Ishikawa (cell line): ENCODE measurements around the gene SRXN1.
A peak's percentile ranks its signal among the peaks of the same experiment; 100 is the strongest.

Experiments used
- CEBPB ChIP-seq: IDR thresholded peaks from 2 replicates; pipeline ENCODE4 v1.6.1; 2012
- CREB1 ChIP-seq: IDR thresholded peaks from 2 replicates; pipeline ENCODE4 v1.6.1; 2012; ENCODE audit warnings: low read depth
- EGR1 ChIP-seq: IDR thresholded peaks from 2 replicates; pipeline ENCODE4 v1.6.1; 2012
- EP300 ChIP-seq: IDR thresholded peaks from 2 replicates; pipeline ENCODE4 v1.6.1; 2012; ENCODE audit warnings: borderline replicate concordance
- FOXM1 ChIP-seq: IDR thresholded peaks from 2 replicates; pipeline ENCODE4 v1.6.1; 2012; ENCODE audit warnings: low read depth, borderline replicate concordance
- MAX ChIP-seq: IDR thresholded peaks from 2 replicates; pipeline ENCODE4 v1.6.1; 2012
- NFIC ChIP-seq: IDR thresholded peaks from 2 replicates; pipeline ENCODE4 v1.6.1; 2012
- RAD21 ChIP-seq: IDR thresholded peaks from 2 replicates; pipeline ENCODE4 v1.6.1; 2012; ENCODE audit warnings: low read depth
- REST ChIP-seq: IDR thresholded peaks from 2 replicates; pipeline ENCODE4 v1.6.1; 2012; ENCODE audit warnings: low read depth, mild to moderate bottlenecking
- TAF1 ChIP-seq: IDR thresholded peaks from 2 replicates; pipeline ENCODE4 v1.6.1; 2012; ENCODE audit warnings: low read depth, mild to moderate bottlenecking
- TCF12 ChIP-seq: IDR thresholded peaks from 2 replicates; pipeline ENCODE4 v1.6.1; 2012; ENCODE audit warnings: low read depth
- TEAD4 ChIP-seq: IDR thresholded peaks from 2 replicates; pipeline ENCODE4 v1.6.1; 2012
- YY1 ChIP-seq: IDR thresholded peaks from 2 replicates; pipeline ENCODE4 v1.6.1; 2012; ENCODE audit warnings: low read depth
- ZBTB7A ChIP-seq: IDR thresholded peaks from 2 replicates; pipeline ENCODE4 v1.6.1; 2012; ENCODE audit warnings: low read depth
- TF ChIP-seq, protein P1 (sequence below): IDR thresholded peaks from 2 replicates; pipeline ENCODE4 v1.6.1; 2012

Gene SRXN1

GRCh38 chr20:658202-658601 lies 5.2 kb upstream of the SRXN1 start:
- TF ChIP-seq EGR1 (no peak), TEAD4 (no peak), MAX (no peak), TAF1 (no peak), FOXM1 (no peak), EP300 (no peak)
- TF ChIP-seq, protein P1, sequence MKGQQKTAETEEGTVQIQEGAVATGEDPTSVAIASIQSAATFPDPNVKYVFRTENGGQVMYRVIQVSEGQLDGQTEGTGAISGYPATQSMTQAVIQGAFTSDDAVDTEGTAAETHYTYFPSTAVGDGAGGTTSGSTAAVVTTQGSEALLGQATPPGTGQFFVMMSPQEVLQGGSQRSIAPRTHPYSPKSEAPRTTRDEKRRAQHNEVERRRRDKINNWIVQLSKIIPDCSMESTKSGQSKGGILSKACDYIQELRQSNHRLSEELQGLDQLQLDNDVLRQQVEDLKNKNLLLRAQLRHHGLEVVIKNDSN: no peak

- TF ChIP-seq TAF1 (no peak), EP300 (no peak), NFIC (no peak), MAX (no peak), REST (no peak), TEAD4 (no peak), CREB1 (no peak), YY1 (no peak), RAD21 (no peak), CEBPB (no peak), EGR1 (no peak)
- TF ChIP-seq, protein P1: no peak
These were observed 3.0 kb upstream of the SRXN1 start for GRCh38 chr20:655726-656624.

DNA sequence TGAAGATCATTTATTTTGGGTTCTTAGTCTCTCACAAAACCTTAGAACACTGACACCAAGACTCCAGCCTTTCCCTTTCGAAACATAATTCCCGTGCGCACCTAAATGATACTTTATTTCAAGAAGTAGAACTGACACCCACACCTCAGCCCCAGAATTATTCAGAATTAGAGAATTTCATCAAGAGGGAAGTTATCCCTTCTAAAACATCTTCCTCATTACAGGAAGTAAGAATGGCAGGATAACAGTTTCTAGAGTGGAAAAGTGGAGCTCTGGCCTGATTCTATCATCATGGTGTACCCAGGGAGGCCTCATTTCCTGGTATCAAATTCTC lies 1.4 kb upstream of the SRXN1 start:
- TF ChIP-seq MAX (no peak), ZBTB7A (no peak), FOXM1 (no peak), CREB1 (no peak), YY1 (no peak), EP300 (no peak), REST (no peak), NFIC (no peak), RAD21 (no peak), TCF12 (no peak), TAF1 (no peak), EGR1 (no peak), TEAD4 (no peak)

- TF ChIP-seq CREB1 (no peak), EGR1 (no peak), EP300 (no peak), YY1 (no peak), NFIC (no peak), ZBTB7A (no peak; the same call in 1 of the 2 replicates)
These were observed 803 bp upstream of the SRXN1 start for GRCh38 chr20:653590-654416.

DNA sequence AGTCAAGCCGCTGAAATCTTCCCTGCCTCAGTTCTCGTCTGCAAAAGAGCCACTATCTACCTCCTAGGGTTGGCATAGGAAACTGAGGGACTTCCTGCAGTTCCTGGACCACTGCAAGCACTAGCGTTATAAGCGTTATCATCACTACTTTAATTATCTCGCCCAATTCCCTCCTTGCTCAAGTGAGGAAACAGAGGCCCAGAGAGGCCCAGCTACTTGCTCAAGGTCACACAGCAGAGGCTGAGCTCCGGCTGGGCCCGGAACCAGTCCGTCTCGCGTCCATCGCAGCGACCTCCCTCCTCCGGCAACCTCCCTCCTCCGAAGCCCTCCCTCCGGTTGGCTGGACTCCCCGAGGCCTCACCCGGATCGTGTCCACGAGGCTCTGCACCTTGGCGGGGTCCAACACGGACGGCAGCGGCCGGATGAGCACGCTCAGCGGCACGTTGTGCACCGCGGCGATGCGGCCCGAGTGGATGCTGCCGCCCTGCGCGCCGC lies 338 bp downstream of the SRXN1 start:
- TF ChIP-seq ZBTB7A (0 out of 2 replicates have a peak, but pooled peaks have one; percentile 3), TAF1 (0 out of 2 replicates have a peak, but pooled peaks have one; percentile 12), NFIC (no peak), MAX (peak; percentile 82), REST (no peak), EGR1 (no peak)
